ENCODE results near the gene ZSCAN20. TPM values are rescaled to one million over a fixed set of nuclear protein-coding genes. Genes with fewer than 3 reads are reported as not detected.
"Not testable (repeated sequence)": the region's sequence is repeated elsewhere in the genome, so short reads cannot be mapped to it uniquely, and the experiment has no call there.

ZSCAN20 gene
- total RNA-seq, 1 experiment from 2014 or later: 9.0 TPM

GRCh38 chr1:33508151-33508550, 35.7 kb downstream of the ZSCAN20 start:
- POLR2A ChIA-PET: no interaction called here
- Histone ChIP-seq H4K20me1 (ENCODE audit: insufficient read depth) (no peaks in the 10 kb centered on the region), H3K36me3 (ENCODE audit: control insufficient read depth in 1 of 2, insufficient read depth in 2 of 2, low read length in 2 of 2) (no peaks in the 10 kb centered on the region), H3K4me2 (ENCODE audit: low read length) (no peak overlapping the region), H3K9me2 (ENCODE audit: insufficient read depth) (no peaks in the 10 kb centered on the region), H3K4me1 (ENCODE audit: control insufficient read depth in 1 of 2, insufficient read depth in 2 of 2, low read length in 2 of 2) (no peaks in the 10 kb centered on the region), H2AFZ (ENCODE audit: low read depth, low read length, poor library complexity, severe bottlenecking) (no peak overlapping the region), H3K27ac (ENCODE audit: low read depth, low read length) (no peak overlapping the region), H3K27me3 (ENCODE audit: insufficient read depth, low read length) (no peaks in the 10 kb centered on the region), H3K9ac (ENCODE audit: low read length) (no peak overlapping the region), H3K4me3 (replicated peaks in 1 of 2; ENCODE audit: low read depth in 1 of 2, low read length in 2 of 2) (no peak overlapping the region), H3K9me3 (ENCODE audit: control insufficient read depth in 1 of 2, insufficient read depth in 1 of 2, low read depth in 1 of 2, low read length in 2 of 2) (no peaks in the 10 kb centered on the region), H3K79me2 (ENCODE audit: insufficient read depth, low read length) (no peaks in the 10 kb centered on the region)
- DNase-seq (ENCODE audit: low read depth, low spot score) (no peak), ATAC-seq (no peak)
- intact Hi-C loops (cut with micrococcal nuclease): no loop called here
- RAD21 ChIA-PET (ENCODE audit: low non-redundant PET in 1 of 2, low total read pairs in 2 of 2, uncharacterized antibody in 2 of 2, unreplicated experiment in 2 of 2): no interaction called here
- no peak for TF ChIP-seq ZBTB33 (IDR thresholded peaks at IDR 0.05; ENCODE audit: extremely low read depth, insufficient replicate concordance, low read length)
- no peak for TF ChIP-seq TCF7L2 (IDR thresholded peaks at IDR 0.05; ENCODE audit: borderline replicate concordance, extremely low read depth, insufficient read depth, insufficient read length)
- no peak for TF ChIP-seq EZH2 (IDR thresholded peaks at IDR 0.05)
- no peak for TF ChIP-seq ZFX (IDR thresholded peaks at IDR 0.05)
- no peak for TF ChIP-seq FOSL1 (IDR thresholded peaks at IDR 0.05; ENCODE audit: low read depth)
- no peak for TF ChIP-seq POLR2A (IDR thresholded peaks at IDR 0.05; ENCODE audit: borderline replicate concordance, extremely low read depth, insufficient read depth, insufficient read length)
- TF ChIP-seq RAD21 (IDR thresholded peaks at IDR 0.05; ENCODE audit: low read depth): no peak
- no peak for TF ChIP-seq CBX3 (IDR thresholded peaks at IDR 0.05; ENCODE audit: low read depth)
- no peak for TF ChIP-seq EZH2phosphoT487 (IDR thresholded peaks at IDR 0.05; ENCODE audit: borderline replicate concordance)
- no peak for TF ChIP-seq CTCF (IDR thresholded peaks at IDR 0.05 in 2 of 3, conservative IDR thresholded peaks at IDR 0.05 in 1 of 3; ENCODE audit: borderline replicate concordance in 1 of 3, insufficient read depth in 1 of 3, low read depth in 2 of 3, low read length in 2 of 3)
- CTCF ChIA-PET: no interaction called here
- BruUV-seq (replicated peaks): no TSS peak

GRCh38 chr1:33509276-33509675, 36.8 kb downstream of the ZSCAN20 start:
- H3K4me1 ChIP-seq (ENCODE audit: control insufficient read depth in 1 of 2, insufficient read depth in 2 of 2, low read length in 2 of 2); H3K9me3 ChIP-seq (ENCODE audit: control insufficient read depth in 1 of 2, insufficient read depth in 1 of 2, low read depth in 1 of 2, low read length in 2 of 2); DNase-seq (ENCODE audit: low read depth, low spot score); H2AFZ ChIP-seq (ENCODE audit: low read depth, low read length, poor library complexity, severe bottlenecking); ATAC-seq; BruUV-seq (replicated peaks); H3K79me2 ChIP-seq (ENCODE audit: insufficient read depth, low read length); H3K4me2 ChIP-seq (ENCODE audit: low read length); H3K27ac ChIP-seq (ENCODE audit: low read depth, low read length); H3K36me3 ChIP-seq (ENCODE audit: control insufficient read depth in 1 of 2, insufficient read depth in 2 of 2, low read length in 2 of 2); intact Hi-C loops (cut with micrococcal nuclease); CTCF ChIA-PET; POLR2A ChIA-PET; H4K20me1 ChIP-seq (ENCODE audit: insufficient read depth); H3K9me2 ChIP-seq (ENCODE audit: insufficient read depth); H3K9ac ChIP-seq (ENCODE audit: low read length); H3K27me3 ChIP-seq (ENCODE audit: insufficient read depth, low read length); RAD21 ChIA-PET (ENCODE audit: low non-redundant PET in 1 of 2, low total read pairs in 2 of 2, uncharacterized antibody in 2 of 2, unreplicated experiment in 2 of 2); H3K4me3 ChIP-seq (replicated peaks in 1 of 2; ENCODE audit: low read depth in 1 of 2, low read length in 2 of 2): not testable (repeated sequence)

All from HCT116 (cell line).